CD4-positive, alpha-beta T cell treated with Interleukin-1 beta for 1 hour (primary cell): ENCODE data around the gene PARK7.

Experiments
- DNase-seq, 2 donors: peaks; one replicate each; pipeline ENCODE4 v3.0.0-alpha.2; 2020 to 2022

PARK7 gene

DNA sequence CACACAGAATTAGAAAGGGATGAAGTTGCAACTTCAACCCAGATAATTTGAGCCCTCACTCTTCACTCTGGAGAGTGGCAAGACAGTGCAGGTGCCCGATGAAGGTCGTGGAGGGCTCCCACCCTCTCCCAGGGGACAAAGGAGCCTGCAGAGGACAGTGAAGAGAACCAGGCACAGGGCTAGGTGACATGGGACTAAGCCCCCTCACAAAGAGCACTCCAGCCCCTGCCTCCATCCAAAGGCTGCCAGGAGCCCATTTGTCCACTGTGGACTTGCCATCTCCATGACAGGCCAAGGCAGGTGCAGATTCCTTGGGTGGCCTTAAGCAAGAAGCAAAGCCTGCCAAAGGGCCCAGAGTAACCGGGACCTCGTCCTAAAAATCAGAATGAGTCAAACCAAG lies 49.5 kb downstream of the PARK7 start:
- DNase-seq, result no peak

DNA sequence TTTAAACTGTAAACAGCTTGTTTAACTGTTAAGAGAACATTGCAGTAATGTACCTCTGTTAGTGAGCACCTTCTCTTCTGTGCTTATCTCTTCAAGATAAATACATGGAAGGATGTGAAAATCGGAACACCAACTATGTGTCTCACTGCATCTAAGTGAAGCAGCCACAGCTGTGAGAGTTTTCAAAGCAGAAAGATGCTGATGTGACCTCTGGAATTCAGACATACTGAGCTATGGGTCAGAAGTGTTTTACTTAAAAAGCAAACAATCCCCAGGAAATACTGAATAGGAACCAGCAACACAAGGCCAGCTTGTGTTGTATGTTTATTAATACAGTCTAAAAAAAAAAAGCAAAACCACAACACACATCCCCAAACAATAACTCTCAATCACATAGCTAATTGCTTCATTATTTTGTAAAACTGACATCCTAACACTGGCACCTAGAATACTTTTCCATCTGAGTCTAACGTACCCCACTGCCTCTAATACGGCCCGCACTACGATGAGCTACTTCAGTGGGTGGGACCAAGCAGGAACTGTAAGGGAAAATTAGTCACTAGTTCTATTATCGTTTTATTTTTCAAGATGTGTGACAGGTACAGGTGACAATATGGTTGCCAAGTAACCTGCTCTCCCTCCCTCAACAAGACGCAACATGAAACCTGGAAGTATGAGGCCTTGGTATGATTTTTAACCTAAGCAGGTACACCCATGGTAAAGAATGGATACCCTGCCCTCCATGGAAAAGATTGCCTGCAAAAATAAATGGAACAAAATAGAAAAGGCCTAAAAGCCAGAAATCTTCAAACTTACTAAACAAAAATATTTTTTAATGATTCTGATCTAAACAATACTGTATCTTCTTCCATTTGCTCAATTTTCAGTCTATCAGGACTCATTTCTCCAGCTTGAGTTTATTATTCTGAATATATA lies 50.7 kb downstream of the PARK7 start:
- DNase-seq, result no peak

DNA sequence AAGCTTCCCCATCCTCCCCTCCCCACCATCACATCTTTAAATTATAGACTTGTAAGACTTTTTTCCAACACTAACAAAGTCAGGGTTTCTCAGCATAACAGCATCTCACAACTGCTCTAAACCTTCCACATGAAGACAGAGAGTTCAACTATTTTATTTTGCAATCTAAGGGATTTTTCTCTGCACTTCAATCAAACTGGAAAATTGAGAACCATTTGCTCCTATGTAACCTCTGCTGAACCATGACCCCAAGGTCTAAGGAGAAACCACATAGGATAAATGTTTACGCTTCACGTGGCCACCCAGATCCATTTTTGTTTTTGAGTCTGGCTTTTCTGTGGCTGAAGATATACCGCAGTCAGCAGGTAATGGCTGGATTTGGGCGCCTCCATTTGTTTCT lies 51.4 kb downstream of the PARK7 start:
- DNase-seq, result no peak

DNA sequence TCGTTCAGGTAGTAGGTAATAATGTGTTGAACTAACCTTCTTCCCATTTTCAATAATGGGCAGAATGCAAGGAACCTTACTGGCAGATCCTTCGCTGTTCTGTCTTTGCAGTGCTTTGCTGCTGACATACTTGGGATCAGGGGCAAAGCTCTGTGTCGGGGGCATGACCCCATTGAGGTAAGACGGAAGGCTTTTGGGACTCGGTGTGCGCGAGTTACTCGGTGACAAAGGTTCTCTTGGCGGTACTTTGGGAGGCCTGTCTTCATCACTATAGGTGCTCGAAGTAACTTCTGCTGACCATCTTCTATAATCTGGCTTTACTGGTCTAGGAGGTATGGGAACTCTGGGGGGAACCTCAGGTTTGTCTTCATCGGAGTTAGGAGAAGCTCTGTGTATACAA lies 51.9 kb downstream of the PARK7 start:
- no peak for DNase-seq

DNA sequence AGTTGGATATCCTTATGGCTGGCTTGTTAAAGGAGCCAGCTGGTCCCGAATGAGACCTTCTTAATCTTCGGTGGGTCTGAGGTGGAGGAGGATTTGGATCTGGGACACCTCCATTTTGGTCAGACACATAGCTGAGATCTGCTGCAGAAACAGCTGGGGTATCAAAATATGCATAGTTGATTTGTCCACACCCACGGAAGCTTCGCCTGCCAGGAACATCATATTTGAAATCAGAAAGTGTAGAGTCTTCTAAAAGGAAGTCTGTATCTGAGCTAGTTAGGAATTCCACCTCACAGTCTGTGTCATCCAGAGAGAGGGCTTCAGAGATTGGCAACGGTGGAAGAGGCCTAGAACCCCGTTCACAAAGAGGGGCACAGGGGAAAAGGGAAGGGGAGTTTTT lies 52.3 kb downstream of the PARK7 start:
- DNase-seq, result no peak

DNA sequence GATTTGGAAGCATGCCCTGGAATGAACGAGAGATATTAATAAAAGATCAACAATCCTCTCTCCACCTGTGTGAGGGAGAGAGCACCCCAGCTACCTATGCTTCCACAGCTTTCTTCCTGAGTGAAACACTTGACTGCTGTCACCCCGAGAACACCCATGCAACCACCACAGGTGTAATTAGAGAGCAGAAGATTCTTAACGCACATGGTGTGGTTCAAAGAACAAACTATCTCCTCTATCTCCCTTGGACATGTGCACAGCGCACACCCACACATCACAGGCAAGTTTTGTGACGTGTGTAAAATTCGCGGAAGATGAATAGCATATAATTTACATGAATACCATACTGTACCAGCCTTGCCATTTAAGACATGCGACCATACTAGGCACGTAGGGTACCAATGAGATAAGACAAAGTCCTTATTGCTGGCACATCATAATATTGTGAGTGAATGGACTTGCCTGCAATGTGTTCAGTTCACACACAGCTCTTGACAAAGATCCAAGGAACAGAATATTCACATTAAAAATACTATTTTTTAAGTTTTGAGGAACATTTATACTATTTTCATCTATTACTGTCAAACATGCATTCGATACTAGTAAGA lies 53.0 kb downstream of the PARK7 start:
- no peak for DNase-seq

DNA sequence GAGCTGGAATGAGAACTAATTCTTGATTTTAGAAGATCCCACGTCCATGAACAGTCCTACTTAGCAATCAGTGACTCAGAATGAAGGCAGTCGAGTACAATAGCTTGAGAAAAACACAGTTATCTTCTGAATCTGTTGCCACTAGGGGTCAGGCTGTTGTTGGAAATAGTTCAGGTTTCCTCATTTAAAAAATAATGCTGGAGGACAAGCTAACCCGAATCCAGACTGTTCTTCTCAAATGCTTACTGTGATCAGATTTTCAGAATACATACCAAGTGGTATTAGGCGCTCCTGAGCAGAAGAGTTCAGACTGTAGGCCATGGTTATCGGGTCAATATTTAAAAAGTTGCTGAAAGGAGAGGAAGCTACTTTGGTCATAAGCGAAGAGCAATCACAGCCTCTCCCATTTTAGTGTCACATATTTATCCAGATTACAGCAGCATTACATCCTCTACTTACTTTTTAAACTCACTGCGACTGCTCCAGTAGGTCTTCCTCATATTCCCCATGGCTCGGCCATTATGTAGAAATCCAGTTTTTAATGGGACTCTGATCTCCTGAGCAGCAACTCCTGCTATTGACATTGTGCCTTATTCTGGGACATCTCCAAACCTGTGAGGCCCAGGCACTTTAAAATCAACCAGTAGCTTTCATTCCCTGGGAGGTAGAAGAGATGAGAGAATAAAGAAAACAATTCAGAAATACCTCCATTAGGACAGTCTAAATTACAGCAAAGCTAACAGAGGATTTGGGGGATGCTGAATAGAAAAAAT lies 53.7 kb downstream of the PARK7 start:
- DNase-seq, result peak; percentile 22 to 61

DNA sequence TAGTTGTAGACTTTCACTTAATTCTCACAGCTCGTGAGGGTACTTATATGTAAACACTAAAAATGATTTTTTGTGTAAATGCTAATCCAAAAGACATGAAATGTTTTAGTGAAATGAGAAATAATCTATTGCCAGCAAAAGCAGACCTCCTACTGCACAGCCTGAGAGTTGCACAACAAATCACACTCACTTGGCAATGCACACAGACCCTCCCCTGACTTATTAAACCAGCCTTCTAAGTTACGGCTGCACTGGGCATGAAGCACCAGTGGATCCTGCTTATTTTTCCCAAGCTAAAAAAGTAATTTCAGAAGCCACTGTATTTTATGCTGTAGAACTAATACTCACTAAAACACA lies 54.3 kb downstream of the PARK7 start:
- no peak for DNase-seq

DNA sequence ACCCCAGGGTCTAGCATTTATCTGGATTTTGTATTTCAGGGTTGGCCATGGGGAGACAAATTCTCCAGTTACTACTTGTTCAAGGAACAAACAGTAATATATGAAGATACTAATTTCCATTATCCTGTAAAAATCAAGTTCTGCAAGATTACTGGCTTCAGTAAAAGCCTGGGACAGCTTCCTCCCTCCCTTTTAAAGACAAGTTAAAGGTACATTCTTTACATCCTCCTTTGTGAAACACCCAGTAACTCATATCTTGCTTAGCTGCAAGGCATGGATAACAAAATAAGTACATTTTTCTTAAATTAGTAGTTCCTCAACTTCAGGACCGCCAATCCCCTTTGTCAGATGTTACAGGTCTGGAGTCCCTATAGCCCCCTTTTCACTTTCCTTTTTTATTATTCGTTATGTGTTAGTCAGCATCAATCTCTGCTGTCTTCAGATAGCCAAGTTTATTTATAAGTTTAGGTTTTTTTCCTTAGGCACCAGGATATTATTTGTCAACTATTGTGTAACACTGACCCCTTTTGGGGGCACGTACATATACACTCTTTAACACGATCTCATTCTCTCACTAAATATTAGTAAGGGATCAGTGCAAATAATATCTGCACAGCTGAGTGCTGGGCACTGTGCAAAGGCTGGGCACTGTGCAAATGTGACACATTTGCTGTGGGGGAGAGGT lies 54.8 kb downstream of the PARK7 start:
- DNase-seq, result no peak

DNA sequence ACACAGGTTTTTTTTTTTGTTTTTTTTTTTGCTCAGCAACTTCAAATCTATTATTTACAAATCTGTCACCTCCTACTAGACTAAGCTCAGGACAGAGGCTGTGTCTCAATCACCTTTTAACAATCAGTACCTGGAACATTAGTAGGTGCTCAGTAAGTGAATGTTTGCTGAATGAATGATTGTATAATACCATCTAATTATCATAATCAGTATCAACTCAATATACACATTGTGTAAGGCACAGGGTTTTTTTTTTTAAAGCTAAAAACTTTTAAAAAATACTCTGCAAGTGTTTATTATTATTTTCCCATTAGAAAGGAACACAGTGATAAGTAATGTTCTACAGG lies 55.4 kb downstream of the PARK7 start:
- DNase-seq, result no peak

DNA sequence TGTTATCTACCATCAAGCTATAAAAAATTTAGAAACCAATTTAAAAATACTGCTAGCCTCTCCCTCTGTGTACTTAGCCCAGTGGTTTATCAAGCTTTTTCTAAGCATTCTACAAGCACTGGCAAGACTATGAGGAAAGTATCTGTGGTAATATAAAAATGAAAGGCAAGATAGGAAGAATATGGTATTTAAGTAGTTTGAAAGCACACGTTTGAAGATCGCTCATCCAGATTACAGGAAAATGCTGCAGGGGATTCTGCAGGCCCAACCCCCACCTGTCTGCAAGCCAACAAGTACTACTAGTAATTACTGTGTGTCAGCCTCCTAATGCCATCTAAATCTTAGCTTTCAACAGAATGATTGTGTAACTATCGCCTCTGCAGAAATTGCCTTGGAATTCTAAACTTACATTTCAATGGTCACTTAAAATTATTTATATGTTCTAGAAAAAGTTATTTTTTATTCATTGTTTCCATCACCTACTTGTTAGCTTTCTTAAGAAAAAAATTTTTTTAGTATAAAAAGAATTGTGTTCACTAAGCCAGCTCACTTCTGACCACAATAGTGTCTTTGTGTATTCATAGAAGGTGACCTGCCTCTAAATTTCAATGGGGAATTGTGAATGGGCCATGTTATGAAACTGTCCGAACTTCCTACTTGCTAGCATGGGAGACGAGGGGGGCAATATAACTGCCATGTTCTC lies 56.1 kb downstream of the PARK7 start:
- no peak for DNase-seq

DNA sequence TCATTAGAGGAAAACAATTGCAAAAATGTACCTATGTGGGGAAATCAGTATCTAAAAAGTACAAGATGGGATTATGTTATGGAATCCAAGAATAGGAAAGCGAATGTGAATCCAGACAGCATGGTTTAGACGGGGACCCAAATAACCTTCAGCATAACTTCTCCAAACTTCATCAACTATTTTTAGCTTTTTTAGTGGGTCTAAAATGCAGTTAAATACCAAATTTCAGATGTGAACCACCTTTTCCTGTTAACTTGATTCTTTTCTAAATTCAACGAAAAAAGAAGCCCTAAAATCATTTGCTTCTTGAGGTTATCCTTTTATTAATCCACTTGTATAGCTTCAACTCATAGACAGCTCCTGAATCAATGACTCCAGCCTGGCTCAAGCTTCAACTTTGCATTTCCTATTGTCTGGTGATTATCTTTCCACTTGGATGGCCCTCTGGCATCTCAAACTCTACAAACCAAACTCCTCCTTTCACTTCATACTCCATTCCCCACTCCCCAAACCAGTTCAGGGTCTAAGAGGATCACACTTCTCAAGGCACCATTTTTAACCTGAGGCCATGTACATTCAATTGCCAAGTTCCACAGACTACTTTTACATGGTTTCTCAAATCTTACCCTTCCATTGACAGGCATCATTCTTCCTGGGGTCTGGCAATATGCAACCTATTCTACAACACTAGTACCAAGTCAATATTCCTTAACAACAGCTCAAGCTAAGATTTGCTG lies 57.1 kb downstream of the PARK7 start:
- no peak for DNase-seq

DNA sequence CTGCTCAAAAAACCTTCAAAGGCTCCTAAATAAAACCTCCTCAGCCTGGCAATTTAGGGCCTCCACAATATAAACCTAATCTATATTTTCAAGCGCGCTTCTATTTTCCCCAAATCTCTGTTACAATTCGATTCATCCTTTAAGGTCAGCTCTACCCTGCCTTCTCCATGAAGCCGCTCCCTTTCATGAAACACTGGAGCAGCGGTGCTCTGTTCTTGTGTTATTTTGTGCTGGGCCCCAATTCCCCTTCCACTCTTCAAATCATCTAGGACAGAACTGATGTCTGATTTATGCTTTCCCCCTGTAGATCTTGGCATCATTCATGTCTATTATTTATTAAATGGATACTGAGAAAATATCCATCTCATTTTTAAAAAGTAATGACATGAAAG lies 57.7 kb downstream of the PARK7 start:
- no peak for DNase-seq

DNA sequence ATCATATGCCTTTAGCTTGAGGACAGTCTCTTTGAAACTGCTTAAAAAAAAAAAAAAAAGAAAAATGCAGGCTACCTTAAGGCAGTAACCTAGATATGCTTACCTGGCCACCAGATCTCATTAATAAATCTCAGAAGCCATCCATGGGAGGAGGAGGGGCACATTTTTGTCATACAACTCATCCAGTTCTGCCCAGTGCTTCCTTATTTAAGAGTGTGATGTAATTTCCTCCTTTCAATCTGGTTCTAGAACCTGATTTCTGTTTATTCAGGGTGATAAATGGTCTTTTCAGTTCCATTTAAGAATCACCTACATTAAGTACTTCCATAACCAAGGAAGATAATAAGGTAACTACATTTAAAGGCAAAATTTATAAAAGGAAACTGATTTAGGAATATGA lies 58.5 kb downstream of the PARK7 start:
- DNase-seq, result no peak

DNA sequence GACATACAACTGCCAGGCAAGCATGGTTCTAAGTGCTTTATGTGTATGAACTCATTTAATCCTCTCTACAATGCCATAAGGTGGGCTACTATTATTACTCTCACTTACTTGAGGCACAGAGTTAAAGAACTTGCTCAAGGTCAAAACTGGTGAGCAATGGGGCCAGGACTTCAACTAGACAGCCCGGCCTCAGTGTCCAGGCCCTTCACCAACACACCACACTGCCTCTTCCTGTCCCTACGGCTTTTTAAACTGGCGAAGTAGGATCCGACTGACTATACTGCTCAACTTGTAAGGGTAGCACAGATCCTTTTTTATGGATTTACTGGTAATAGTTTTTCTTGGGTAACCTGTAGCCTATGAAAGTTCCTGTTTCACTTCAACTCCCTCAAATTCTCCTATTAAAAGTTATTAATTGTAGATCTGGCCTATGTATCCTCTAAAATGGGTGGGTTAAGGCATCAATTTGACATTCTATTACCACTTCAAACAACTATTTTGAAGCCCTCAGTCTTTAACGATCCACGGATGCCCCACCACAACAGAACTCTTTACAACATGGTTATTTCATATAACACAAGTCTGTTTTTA lies 60.3 kb downstream of the PARK7 start:
- no peak for DNase-seq

DNA sequence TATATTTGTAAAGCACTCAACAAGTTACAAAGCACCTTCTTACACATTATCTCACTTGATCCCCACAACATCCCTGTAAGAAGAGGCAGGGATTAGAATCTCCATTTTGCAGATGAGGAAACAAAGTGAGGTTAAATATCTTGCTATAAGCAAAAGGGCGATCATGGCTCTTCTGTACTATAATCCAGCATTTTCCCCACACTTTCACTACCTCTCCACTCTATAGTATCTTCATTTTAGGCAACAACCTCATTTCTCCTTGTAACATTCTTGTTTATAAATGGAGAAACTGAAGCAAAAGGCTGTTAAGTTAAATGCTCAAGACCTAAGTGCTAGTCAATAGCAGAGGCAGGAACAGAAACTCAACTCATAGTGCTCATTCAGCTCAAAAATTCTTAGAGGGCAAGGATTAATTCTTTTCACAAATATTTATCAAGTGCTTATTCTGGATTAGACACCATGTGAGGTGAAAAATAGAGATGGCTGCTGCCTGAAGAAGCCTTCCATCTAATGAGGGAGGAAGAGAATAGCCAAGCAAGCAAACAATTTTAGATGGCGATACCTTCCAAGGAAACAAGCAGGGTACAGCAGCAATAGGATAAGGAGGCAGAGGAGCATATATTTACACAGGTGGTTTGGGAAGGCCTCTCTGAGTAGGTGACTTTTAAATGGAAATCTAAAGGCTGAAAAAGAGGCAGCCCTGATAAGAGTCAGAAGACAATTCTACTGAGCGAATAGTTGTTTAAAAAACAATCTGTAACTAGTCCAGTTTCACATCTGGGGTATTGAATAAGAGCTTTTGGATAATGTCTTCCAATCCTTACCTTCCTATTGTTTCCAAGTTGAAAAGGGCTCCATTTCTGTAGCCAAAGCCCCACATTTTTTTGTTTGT lies 61.1 kb downstream of the PARK7 start:
- DNase-seq, result no peak

DNA sequence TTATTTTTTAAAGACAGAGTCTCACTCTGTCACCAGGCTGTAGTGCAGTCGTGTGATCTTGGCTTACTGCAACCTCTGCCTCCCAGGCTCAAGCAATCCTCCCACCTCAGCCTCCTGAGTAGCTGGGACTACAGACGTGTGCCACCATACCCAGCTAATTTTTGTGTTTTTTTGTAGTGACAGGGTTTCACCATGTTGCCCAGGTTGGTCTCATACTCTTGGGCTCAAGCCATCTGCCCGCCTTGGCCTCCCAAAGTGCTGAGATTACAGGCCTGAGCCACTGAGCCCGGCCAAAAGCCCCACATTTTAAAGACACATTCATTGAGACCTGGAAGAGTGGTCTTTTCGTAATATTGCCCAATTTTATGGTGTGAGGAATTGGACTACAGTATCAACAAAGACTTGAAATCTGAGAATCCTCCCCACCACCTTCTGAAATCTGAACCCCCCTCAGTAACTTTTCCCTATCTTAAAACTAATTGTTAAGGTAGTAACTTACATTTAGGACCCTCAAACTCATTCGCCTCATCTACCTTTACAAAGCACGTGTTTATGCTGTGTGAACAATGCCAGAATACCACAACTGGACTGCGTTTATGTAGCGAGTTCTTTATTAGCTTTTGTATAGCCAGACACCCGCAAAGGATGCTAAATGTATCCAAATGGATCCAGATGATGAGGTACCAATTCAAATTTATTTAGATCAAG lies 61.9 kb downstream of the PARK7 start:
- no peak for DNase-seq

DNA sequence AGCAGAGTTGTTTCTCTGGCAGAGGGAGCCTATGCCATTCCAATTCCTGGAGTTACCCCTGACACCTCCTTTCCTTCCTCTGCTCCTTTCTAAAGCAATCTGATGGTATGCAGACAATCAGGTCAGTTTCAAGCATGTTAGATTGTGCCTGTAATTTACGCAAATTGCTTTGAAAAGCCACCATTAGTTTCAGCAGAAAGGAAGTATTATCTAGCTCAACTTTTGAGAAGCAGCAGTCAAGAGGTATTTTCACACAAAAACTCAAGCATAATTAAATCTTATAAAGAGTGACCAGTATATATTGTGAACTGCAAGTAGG lies 62.4 kb downstream of the PARK7 start:
- DNase-seq, result no peak

DNA sequence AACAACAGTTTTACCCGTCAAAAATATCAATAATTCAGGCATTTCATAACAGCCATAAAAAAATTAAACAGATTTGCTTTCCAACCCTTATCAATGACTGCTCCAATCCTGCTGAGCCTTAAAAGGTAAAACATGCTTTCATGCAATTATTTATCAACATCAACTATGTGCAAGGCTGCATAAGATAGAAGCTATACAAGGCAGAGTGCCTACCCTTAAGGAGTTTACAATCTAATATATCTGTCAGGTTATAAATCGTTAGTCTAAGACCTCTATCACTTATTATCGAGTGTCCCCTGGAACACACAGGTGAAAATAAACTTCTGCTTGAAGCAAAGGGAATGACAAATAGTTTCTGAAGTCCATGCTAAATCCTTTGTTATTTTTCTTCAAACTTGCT lies 62.8 kb downstream of the PARK7 start:
- no peak for DNase-seq

DNA sequence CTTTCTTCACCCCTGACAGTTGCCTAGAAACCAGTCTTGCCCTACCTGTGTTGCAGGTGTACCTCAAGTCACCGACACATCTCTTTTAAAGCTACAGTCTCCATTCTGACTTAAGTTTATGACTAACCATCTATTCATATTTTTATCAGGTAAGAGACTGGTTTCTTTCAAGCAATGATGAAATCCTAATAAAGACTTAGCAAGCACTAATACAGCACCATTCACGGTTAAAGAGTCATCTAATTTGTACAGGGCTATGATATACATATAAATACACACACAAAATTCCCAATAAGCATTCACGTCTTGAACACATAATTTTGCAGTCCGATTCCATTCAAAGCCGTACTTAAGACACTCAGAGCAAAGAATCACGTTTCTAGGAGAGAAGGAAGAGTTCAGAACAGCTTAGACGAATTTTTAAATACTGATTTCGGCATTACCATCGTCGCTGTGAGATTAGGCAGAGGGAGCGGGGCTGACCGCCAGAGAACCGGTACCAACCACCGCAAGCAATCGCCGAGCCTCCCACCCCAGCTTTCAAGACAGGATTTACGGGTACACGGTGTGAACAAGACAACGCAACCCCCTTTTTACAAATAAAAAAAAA lies 63.7 kb downstream of the PARK7 start:
- no peak for DNase-seq
